22Rv1 (cell line): ENCODE data around the gene SOX4.

Experiments
- ZFX ChIP-seq: fragments of 450-650 bp; IDR thresholded peaks from 2 replicates; pipeline ENCODE4 v1.6.1; 2017; ENCODE audit warnings: antibody characterized with exemption, borderline replicate concordance
- TF ChIP-seq, protein P1 (sequence below): fragments of 450-650 bp; IDR thresholded peaks from 2 replicates; pipeline ENCODE4 v1.5.1; 2017; ENCODE audit warnings: mild to moderate bottlenecking

DNA sequence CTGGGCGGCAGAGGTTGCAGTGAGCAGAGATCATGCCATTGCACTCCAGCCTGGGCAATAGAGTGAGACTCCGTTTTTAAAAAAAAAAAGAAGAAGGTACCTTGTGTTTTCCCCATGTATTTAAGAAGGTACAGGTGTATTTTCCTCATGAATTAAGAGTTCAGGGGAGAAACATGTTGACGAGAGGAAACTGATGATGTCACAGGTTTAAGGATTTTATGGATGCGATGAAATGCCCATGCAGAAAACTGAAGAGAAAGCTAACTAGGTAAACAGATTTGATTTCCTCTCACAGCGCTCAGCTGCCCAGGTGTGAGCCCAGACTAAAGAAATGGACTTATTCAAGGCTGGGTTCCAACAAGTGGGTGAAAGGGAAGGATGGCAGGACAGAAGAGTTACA lies 38.4 kb upstream of the SOX4 start:
- TF ChIP-seq, protein P1, sequence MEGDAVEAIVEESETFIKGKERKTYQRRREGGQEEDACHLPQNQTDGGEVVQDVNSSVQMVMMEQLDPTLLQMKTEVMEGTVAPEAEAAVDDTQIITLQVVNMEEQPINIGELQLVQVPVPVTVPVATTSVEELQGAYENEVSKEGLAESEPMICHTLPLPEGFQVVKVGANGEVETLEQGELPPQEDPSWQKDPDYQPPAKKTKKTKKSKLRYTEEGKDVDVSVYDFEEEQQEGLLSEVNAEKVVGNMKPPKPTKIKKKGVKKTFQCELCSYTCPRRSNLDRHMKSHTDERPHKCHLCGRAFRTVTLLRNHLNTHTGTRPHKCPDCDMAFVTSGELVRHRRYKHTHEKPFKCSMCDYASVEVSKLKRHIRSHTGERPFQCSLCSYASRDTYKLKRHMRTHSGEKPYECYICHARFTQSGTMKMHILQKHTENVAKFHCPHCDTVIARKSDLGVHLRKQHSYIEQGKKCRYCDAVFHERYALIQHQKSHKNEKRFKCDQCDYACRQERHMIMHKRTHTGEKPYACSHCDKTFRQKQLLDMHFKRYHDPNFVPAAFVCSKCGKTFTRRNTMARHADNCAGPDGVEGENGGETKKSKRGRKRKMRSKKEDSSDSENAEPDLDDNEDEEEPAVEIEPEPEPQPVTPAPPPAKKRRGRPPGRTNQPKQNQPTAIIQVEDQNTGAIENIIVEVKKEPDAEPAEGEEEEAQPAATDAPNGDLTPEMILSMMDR = no peak
- no peak for TF ChIP-seq ZFX
